ENCODE results near the gene DLG2. TPM values are rescaled to one million over a fixed set of nuclear protein-coding genes. Genes with fewer than 3 reads are reported as not detected.

The DLG2 gene
- total RNA-seq, 2 experiments from 2014 or later, result 2.0 to 2.1 TPM

DNA sequence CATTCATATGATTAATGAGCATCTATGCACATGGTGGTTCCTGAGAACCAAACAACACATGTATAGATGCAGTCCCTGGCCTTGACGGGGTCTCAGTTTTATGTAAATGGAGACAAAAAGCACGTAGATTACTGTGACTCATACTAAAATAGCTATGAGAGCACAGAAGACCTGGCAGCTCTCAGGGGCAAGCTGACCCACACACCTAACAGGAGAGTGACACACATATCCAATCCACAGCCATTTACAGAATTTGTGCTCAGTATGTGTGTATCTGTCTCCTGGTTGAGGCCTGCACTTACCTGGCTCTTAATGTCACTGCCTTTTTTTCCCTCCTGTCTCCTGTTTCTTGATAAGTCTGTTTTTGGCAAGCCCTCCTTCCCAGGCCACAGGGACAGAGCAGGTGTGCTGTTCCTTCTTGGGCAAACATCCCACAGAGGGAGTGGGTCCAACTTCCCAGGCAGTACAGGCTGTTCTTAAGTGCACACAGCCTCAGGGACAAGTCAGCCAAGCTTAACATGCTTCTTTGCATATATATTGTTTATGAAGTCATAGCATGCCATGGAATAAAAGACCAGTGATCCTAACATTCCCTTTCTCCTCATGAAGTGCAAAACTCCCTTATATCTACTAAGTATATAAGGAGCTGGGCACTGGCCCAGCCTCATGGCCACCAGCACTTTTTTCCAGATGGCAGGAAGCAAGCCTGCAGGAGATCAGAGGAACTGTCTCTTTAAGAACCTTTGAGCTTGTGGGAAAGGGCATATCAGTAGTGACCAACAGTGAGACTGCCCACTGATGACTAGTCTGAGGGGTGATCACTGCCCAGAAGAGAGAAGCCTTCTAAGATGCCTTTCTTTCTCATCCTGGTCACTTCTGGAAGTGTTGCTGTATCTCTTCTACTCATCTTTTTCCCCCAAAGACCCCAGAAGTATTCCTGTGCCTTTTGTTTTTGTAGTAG is 2216.3 kb downstream of the DLG2 start:
- ATAC-seq (ENCODE audit: poor library complexity), result no peak
- no peaks in the 10 kb centered on the region for H3K4me1 ChIP-seq (ENCODE audit: insufficient read depth, low read length)
- no peaks in the 10 kb centered on the region for H3K9me3 ChIP-seq (ENCODE audit: control insufficient read depth in 1 of 2, insufficient read depth in 1 of 2, low read length in 2 of 2)
- TF ChIP-seq, protein P1, sequence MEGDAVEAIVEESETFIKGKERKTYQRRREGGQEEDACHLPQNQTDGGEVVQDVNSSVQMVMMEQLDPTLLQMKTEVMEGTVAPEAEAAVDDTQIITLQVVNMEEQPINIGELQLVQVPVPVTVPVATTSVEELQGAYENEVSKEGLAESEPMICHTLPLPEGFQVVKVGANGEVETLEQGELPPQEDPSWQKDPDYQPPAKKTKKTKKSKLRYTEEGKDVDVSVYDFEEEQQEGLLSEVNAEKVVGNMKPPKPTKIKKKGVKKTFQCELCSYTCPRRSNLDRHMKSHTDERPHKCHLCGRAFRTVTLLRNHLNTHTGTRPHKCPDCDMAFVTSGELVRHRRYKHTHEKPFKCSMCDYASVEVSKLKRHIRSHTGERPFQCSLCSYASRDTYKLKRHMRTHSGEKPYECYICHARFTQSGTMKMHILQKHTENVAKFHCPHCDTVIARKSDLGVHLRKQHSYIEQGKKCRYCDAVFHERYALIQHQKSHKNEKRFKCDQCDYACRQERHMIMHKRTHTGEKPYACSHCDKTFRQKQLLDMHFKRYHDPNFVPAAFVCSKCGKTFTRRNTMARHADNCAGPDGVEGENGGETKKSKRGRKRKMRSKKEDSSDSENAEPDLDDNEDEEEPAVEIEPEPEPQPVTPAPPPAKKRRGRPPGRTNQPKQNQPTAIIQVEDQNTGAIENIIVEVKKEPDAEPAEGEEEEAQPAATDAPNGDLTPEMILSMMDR (IDR thresholded peaks at IDR 0.05), result no peak
- Mint-ChIP-seq H3K27me3 (no peaks in the 10 kb centered on the region), H3K4me3 (no peak overlapping the region), H3K4me1 (ENCODE audit: low read depth) (no peaks in the 10 kb centered on the region), H3K9me3 (peaks cover 9% of the 10 kb centered on the region), H3K36me3 (ENCODE audit: low read depth) (no peaks in the 10 kb centered on the region), H3K27ac (no peak overlapping the region)
- H3K27me3 ChIP-seq (ENCODE audit: control insufficient read depth in 1 of 2, insufficient read depth in 2 of 2, low read length in 2 of 2), result no peaks in the 10 kb centered on the region
- no peaks in the 10 kb centered on the region for H3K36me3 ChIP-seq (ENCODE audit: insufficient read depth, low read length)
- intact Hi-C loops (cut with DNase I, micrococcal nuclease), result no loop called here
- POLR2A ChIA-PET, result no interaction called here
- CTCF ChIA-PET, result no interaction called here
- H3K27ac ChIP-seq (ENCODE audit: low read depth in 1 of 2, low read length in 2 of 2), result no peak overlapping the region
- H3K4me3 ChIP-seq (ENCODE audit: low read length), result no peak overlapping the region
- DNase-seq, result no peak

DNA sequence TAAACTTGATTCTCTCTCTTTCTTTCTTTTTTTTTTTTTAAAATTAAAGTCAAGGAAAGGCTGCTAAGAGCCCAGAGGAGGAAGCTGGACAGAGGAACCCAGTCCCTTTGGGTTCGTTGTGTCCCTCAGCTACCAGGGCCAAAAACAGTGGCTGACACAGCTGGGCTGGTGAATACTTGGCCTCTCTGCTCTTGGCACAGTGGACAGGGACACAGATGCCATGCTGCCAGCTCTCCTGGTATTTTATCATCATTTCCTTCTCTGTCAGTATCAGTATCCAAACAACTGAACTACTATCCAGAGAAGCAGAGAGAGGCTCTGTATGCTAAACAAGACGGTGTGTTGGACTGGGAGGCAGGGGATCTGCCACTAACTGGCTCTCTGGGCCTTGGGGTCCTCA is 2217.3 kb downstream of the DLG2 start:
- no peaks in the 10 kb centered on the region for H3K4me1 Mint-ChIP-seq (ENCODE audit: low read depth)
- H3K4me3 ChIP-seq (ENCODE audit: low read length), result no peak overlapping the region
- H3K36me3 ChIP-seq (ENCODE audit: insufficient read depth, low read length), result no peaks in the 10 kb centered on the region
- H3K4me1 ChIP-seq (ENCODE audit: insufficient read depth, low read length), result no peaks in the 10 kb centered on the region
- peaks cover 8% of the 10 kb centered on the region for H3K9me3 Mint-ChIP-seq
- ChIA-PET POLR2A (no interaction called here), CTCF (no interaction called here)
- intact Hi-C loops (cut with DNase I, micrococcal nuclease), result no loop called here
- no peak overlapping the region for H3K27ac Mint-ChIP-seq
- no peak overlapping the region for H3K4me3 Mint-ChIP-seq
- TF ChIP-seq, protein P1 (IDR thresholded peaks at IDR 0.05), result no peak
- no peaks in the 10 kb centered on the region for H3K9me3 ChIP-seq (ENCODE audit: control insufficient read depth in 1 of 2, insufficient read depth in 1 of 2, low read length in 2 of 2)
- H3K27me3 Mint-ChIP-seq, result peaks cover 3% of the 10 kb centered on the region
- H3K27me3 ChIP-seq (ENCODE audit: control insufficient read depth in 1 of 2, insufficient read depth in 2 of 2, low read length in 2 of 2), result no peaks in the 10 kb centered on the region
- no peak for DNase-seq
- no peaks in the 10 kb centered on the region for H3K36me3 Mint-ChIP-seq (ENCODE audit: low read depth)
- H3K27ac ChIP-seq (ENCODE audit: low read depth in 1 of 2, low read length in 2 of 2), result no peak overlapping the region
- no peak for ATAC-seq (ENCODE audit: poor library complexity)

DNA sequence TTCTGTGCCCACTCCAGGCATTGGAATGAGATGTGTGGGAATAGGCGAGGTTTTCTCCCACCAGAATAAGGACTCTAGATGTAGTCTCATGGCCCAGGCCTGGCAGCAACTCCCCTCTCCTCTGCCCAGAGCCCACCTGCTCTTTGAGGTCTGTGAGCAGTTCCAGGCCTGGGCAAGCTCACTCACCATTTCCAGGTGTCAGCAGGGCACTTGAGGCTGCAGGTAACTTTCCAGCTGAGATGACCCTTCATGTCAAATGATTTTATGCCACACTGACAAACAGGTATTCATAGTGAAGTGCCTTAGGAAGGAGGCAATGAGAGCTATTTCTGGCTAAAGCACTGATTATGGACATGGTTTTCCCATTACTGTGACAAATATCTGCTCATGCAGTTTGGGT is 2217.7 kb downstream of the DLG2 start:
- peaks cover 6% of the 10 kb centered on the region for H3K9me3 Mint-ChIP-seq
- ChIA-PET POLR2A (no interaction called here), CTCF (no interaction called here)
- no peak overlapping the region for H3K4me3 Mint-ChIP-seq
- H3K27me3 Mint-ChIP-seq, result peaks cover 5% of the 10 kb centered on the region
- H3K36me3 Mint-ChIP-seq (ENCODE audit: low read depth), result no peaks in the 10 kb centered on the region
- H3K4me3 ChIP-seq (ENCODE audit: low read length), result no peak overlapping the region
- intact Hi-C loops (cut with DNase I, micrococcal nuclease), result no loop called here
- no peaks in the 10 kb centered on the region for H3K9me3 ChIP-seq (ENCODE audit: control insufficient read depth in 1 of 2, insufficient read depth in 1 of 2, low read length in 2 of 2)
- no peak overlapping the region for H3K27ac Mint-ChIP-seq
- no peaks in the 10 kb centered on the region for H3K27me3 ChIP-seq (ENCODE audit: control insufficient read depth in 1 of 2, insufficient read depth in 2 of 2, low read length in 2 of 2)
- ATAC-seq (ENCODE audit: poor library complexity) (no peak), DNase-seq (no peak)
- H3K4me1 ChIP-seq (ENCODE audit: insufficient read depth, low read length), result no peaks in the 10 kb centered on the region
- H3K27ac ChIP-seq (ENCODE audit: low read depth in 1 of 2, low read length in 2 of 2), result no peak overlapping the region
- no peaks in the 10 kb centered on the region for H3K4me1 Mint-ChIP-seq (ENCODE audit: low read depth)
- no peaks in the 10 kb centered on the region for H3K36me3 ChIP-seq (ENCODE audit: insufficient read depth, low read length)
- TF ChIP-seq, protein P1 (IDR thresholded peaks at IDR 0.05), result no peak
